Lower leg skin (tissue), 4 donors: ENCODE results near the gene TMEM62. TPM values are rescaled to one million over a fixed set of nuclear protein-coding genes. Genes with fewer than 3 reads are reported as not detected.

Experiments used
- DNase-seq, 2 donors: peaks; one replicate each; pipeline ENCODE4 v3.0.0-alpha.2; 2019; ENCODE audit warnings: low spot score in 2 of 2
- H3K4me3 ChIP-seq: fragments of 200-600 bp; sonication (generic); 2 replicates; pipeline ENCODE4 v1.5.1; 2017; ENCODE audit warnings: mild to moderate bottlenecking, low read depth; ENCODE audit not compliant: poor library complexity, severe bottlenecking
- CTCF ChIP-seq, 3 donors: fragments of 450-650 bp; IDR thresholded peaks; one replicate each; pipeline ENCODE4 v1.5.1; 2016; ENCODE audit warnings: antibody characterized with exemption in 3 of 3, mild to moderate bottlenecking in 3 of 3, moderate library complexity in 2 of 3
- POLR2A ChIP-seq, 2 donors: fragments of 450-650 bp; IDR thresholded peaks; one replicate each; pipeline ENCODE4 v1.6.1; 2016 to 2017; ENCODE audit warnings: antibody characterized with exemption in 2 of 2, mild to moderate bottlenecking in 1 of 2, moderate library complexity in 1 of 2
- WGBS, 2 donors: methylation state at CpG; one replicate each; pipeline ENCODE4 v1.1.5; 2018; 5-methylcytosine and 5-hydroxymethylcytosine counted together
- intact Hi-C: fragments of 100-400 bp; cut with DNase I; formaldehyde crosslinking; loops from one replicate; pipeline ENCODE4 v1.15.0; 2023; ENCODE audit warnings: low total_unique reads
- total RNA-seq, 4 donors: library from RNA; depleted of rRNA; stranded (reverse); fragments of >200 nt; gene quantifications; one replicate each; pipeline ENCODE4 v1.1.0, GENCODE V29; 2016

TMEM62 gene
- total RNA-seq, 4 donors from 2014 or later = 10.7 to 33.4 (median 20.0) TPM

- 87 to 89% methylated on average over 15 of the region's 15 CpGs for WGBS, 2 donors
- no peak for TF ChIP-seq POLR2A (IDR thresholded peaks at IDR 0.05)
- TF ChIP-seq CTCF (IDR thresholded peaks at IDR 0.05) = no peak
- intact Hi-C loops = no loop called here
- peak in 1 of 2 donors; percentile 61 for DNase-seq
- H3K4me3 ChIP-seq = no peak overlapping the region
Measured at GRCh38 chr15:43210172-43210745, 76.9 kb downstream of the TMEM62 start.

- no peak overlapping the region for H3K4me3 ChIP-seq
- DNase-seq = peak in 1 of 2 donors; percentile 74
- intact Hi-C loops = no loop called here
- 81 to 82% methylated on average over 9 of the region's 9 CpGs for WGBS, 2 donors
- TF ChIP-seq POLR2A (IDR thresholded peaks at IDR 0.05) = no peak
- no peak for TF ChIP-seq CTCF (IDR thresholded peaks at IDR 0.05)
Measured at GRCh38 chr15:43210807-43211206, 77.4 kb downstream of the TMEM62 start.

- TF ChIP-seq POLR2A (IDR thresholded peaks at IDR 0.05) (no peak), CTCF (IDR thresholded peaks at IDR 0.05) (no peak)
- 83 to 89% methylated on average over 4 of the region's 4 CpGs for WGBS, 2 donors
- DNase-seq = peak in 1 of 2 donors; percentile 75
- H3K4me3 ChIP-seq = no peak overlapping the region
- intact Hi-C loops = no loop called here
Measured at GRCh38 chr15:43211224-43211735, 77.9 kb downstream of the TMEM62 start.

- TF ChIP-seq CTCF (IDR thresholded peaks at IDR 0.05) (no peak), POLR2A (IDR thresholded peaks at IDR 0.05) (no peak)
- intact Hi-C loops = no loop called here
- H3K4me3 ChIP-seq = no peak overlapping the region
- WGBS, 2 donors = 69 to 78% methylated on average over 8 of the region's 8 CpGs
- peak in 1 of 2 donors; percentile 49 for DNase-seq
Measured at GRCh38 chr15:43212299-43212698, 78.9 kb downstream of the TMEM62 start.

GRCh38 chr15:43212951-43213350 is 79.6 kb downstream of the TMEM62 start:
- no peak overlapping the region for H3K4me3 ChIP-seq
- peak in 1 of 2 donors; percentile 60 for DNase-seq
- intact Hi-C loops = no loop called here
- no peak for TF ChIP-seq CTCF (IDR thresholded peaks at IDR 0.05)
- no peak for TF ChIP-seq POLR2A (IDR thresholded peaks at IDR 0.05)

GRCh38 chr15:43213466-43213865 is 80.1 kb downstream of the TMEM62 start:
- no peak overlapping the region for H3K4me3 ChIP-seq
- WGBS, 2 donors = 85 to 91% methylated on average over 5 of the region's 5 CpGs
- peak in 1 of 2 donors; percentile 76 for DNase-seq
- no peak for TF ChIP-seq CTCF (IDR thresholded peaks at IDR 0.05)
- no peak for TF ChIP-seq POLR2A (IDR thresholded peaks at IDR 0.05)
- intact Hi-C loops = no loop called here
